Muscle of leg (tissue), 11 donors: Measurements from ENCODE around the gene CACNA1C. TPM values are rescaled to one million over a fixed set of nuclear protein-coding genes. Genes with fewer than 3 reads are reported as not detected.
A peak's percentile ranks its signal among the peaks of the same experiment; 100 is the strongest.

Source experiments
- DNase-seq: peaks from one replicate; pipeline ENCODE4 v3.0.0; 2013
- H3K27ac ChIP-seq: one replicate; pipeline ENCODE4 v1.5.1; 2013; ENCODE audit warnings: mild to moderate bottlenecking, low read length, control low read depth
- H3K27me3 ChIP-seq: one replicate; pipeline ENCODE4 v1.6.1; 2013; ENCODE audit warnings: low read length; ENCODE audit not compliant: control insufficient read depth, insufficient read depth
- H3K36me3 ChIP-seq: one replicate; pipeline ENCODE4 v1.6.1; 2013; ENCODE audit warnings: low read length; ENCODE audit not compliant: control insufficient read depth, insufficient read depth
- H3K4me1 ChIP-seq: one replicate; pipeline ENCODE4 v1.6.1; 2013; ENCODE audit warnings: low read length; ENCODE audit not compliant: control insufficient read depth, insufficient read depth
- H3K4me3 ChIP-seq: one replicate; pipeline ENCODE4 v1.5.1; 2013; ENCODE audit warnings: low read length, control low read depth
- H3K9me3 ChIP-seq: replicated peaks from 2 replicates; pipeline ENCODE4 v1.6.1; 2013; ENCODE audit warnings: low read depth, low read length; ENCODE audit not compliant: control insufficient read depth
- WGBS: methylation state at CpG from one replicate; pipeline ENCODE4 v1.1.5; 2013; ENCODE audit warnings: missing lambda C conversion rate; ENCODE audit not compliant: insufficient coverage; 5-methylcytosine and 5-hydroxymethylcytosine counted together
- polyA plus RNA-seq, 8 donors: library from polyadenylated mRNA; unstranded; fragments of 120-200 nt; gene quantifications; one replicate each; pipeline versions ENCODE4 v1.2.1 to v1.2.3, GENCODE V29; 2013; ENCODE audit warnings: inconsistent platforms in 1 of 8, low replicate concordance in 1 of 8; ENCODE audit not compliant: insufficient read length in 8 of 8, insufficient read depth in 1 of 8
- total RNA-seq: library from RNA; stranded (reverse); fragments of 120-200 nt; gene quantifications from one replicate; pipeline ENCODE4 v1.2.4, GENCODE V29; 2013

Gene CACNA1C
- total and polyA plus RNA-seq, 9 donors = 1.9 to 4.3 (median 3.6) TPM

DNA sequence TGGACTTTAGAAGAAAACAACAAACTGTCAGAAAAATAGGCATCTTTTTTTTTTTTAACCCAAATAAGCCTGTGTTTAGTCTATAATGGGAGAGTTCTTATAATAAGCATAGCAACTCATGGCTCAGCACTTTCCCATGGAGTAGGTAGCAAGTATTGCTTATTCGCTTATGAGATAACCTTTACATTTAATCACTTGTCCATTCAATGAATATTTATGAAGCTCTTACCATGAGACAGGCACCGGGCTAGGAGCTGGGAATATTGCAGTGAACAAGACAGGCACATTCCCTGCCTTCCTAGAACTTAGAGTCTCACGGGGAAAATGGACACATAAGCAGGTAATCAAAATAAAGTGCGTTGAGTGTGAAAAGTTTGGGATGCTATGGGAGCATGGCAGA, 38.6 kb upstream of the CACNA1C start:
- DNase-seq = no peak
- no CpG with 5 or more reads among the region's 4 CpGs for WGBS
- peaks cover 2% of the 10 kb centered on the region for H3K27me3 ChIP-seq
- H3K27ac ChIP-seq = no peak overlapping the region
- H3K9me3 ChIP-seq = no peaks in the 10 kb centered on the region
- peaks cover 6% of the 10 kb centered on the region for H3K4me1 ChIP-seq
- no peaks in the 10 kb centered on the region for H3K36me3 ChIP-seq
- H3K4me3 ChIP-seq = no peak overlapping the region

DNA sequence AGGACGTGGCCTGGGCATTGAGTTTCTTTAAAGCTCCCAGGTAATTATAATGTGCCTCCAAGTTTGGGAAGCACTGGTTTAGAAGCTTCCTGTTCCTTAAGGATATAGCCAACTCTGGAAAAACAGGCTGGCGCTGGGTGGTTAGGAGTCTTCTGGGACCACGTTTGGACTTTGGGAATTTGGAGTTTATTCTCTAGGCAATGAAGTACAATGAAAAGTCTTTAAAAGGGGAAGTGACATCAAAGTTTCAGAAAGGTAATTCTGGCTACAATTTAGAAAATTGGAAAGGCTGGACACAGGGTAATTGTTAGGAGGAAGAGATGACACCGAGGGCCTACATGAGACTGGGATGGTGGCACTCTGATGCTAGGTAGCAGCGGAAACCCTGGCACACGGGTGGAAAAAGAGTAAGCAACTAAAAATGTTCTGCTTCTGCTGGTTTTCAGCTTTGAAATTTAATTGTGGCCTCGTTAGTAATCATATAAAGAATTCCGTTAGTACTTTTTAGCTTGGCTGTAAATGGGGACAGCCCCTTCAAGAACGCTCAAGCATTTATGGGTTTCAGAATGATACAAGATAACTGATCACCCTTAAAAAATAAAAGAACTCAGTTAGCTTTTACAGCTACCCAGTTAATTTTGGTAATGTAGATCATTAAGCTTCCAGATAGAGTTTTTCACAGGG, 35.8 kb upstream of the CACNA1C start:
- DNase-seq = no peak

DNA sequence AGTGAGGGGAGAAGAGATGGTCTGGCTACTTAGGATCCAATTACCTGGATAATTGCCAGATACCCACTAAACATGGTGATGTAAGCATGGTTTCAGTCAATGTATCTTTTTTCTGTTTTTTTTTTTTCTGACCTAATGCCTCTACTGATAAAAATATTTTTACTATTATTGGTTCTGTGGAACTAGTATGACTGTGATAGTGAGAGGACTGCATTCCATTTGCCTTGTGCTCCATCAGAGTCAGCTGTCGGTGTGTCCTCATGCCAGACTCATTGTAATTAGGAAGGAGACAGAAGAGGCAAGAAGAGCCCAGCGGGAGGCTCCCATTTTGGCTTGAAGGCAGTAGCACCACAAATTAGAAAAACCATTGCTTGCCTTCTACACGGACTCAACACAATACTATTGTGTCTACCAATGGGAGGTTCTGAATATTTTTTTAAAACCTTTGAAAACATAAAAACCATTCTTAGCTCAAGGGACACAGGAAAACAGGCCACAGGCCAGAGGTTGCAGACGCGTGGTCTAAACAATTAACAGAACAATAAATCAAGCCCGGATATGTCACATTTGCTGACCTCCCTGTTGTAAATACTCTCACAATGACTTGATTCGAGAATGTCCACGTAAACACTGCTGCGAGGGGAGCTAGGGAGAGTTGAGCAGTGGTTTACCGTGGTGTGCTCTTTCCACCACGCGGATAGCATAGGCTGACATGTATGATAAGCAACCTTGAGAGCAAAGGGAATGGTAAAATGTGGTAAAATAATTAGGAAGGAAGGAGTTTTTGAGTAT, 35.0 kb upstream of the CACNA1C start:
- Histone ChIP-seq H3K4me1 (peaks cover 6% of the 10 kb centered on the region), H3K4me3 (no peak overlapping the region), H3K9me3 (no peaks in the 10 kb centered on the region), H3K27ac (no peak overlapping the region), H3K27me3 (peaks cover 6% of the 10 kb centered on the region), H3K36me3 (no peaks in the 10 kb centered on the region)
- 25% methylated on average over 2 of the region's 12 CpGs for WGBS
- peak; percentile 35 for DNase-seq

More for the DNA sequence above, 35.8 kb upstream of the CACNA1C start:
- Histone ChIP-seq H3K27ac (no peak overlapping the region), H3K9me3 (no peaks in the 10 kb centered on the region), H3K4me3 (no peak overlapping the region), H3K4me1 (peaks cover 6% of the 10 kb centered on the region), H3K27me3 (peaks cover 6% of the 10 kb centered on the region), H3K36me3 (no peaks in the 10 kb centered on the region)
- WGBS = 79% methylated on average over 7 of the region's 9 CpGs

- Histone ChIP-seq H3K27ac (no peak overlapping the region), H3K36me3 (no peaks in the 10 kb centered on the region), H3K27me3 (peaks cover 6% of the 10 kb centered on the region), H3K9me3 (no peaks in the 10 kb centered on the region), H3K4me1 (peaks cover 6% of the 10 kb centered on the region), H3K4me3 (no peak overlapping the region)
- DNase-seq = peak; percentile 48
- WGBS = 71% methylated on average over 4 of the region's 7 CpGs
These were observed 34.4 kb upstream of the CACNA1C start for GRCh38 chr12:2018391-2018790.

DNA sequence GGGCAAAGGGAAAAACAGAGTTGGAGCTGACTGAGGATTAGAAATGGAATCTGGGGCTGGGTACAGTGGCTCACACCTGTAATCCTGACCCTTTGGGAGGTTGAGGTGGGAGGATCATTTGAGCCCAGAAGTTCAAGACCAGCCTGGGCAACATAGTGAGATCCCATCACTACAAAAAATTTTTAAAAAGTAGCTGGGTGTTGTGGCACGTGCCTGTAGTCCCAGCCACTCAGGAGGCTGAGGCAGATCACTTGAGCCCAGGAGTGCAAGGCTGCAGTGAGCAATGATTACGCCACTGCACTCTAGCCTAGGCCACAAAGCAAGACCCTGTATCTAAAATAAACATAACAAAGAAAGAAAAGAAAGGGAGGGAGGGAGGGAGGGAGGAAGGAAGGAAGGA, 33.7 kb upstream of the CACNA1C start:
- no peaks in the 10 kb centered on the region for H3K9me3 ChIP-seq
- H3K27ac ChIP-seq = no peak overlapping the region
- peaks cover 6% of the 10 kb centered on the region for H3K27me3 ChIP-seq
- DNase-seq = no peak
- no CpG with 5 or more reads among the region's 2 CpGs for WGBS
- H3K4me1 ChIP-seq = peaks cover 6% of the 10 kb centered on the region
- H3K4me3 ChIP-seq = no peak overlapping the region
- no peaks in the 10 kb centered on the region for H3K36me3 ChIP-seq

DNA sequence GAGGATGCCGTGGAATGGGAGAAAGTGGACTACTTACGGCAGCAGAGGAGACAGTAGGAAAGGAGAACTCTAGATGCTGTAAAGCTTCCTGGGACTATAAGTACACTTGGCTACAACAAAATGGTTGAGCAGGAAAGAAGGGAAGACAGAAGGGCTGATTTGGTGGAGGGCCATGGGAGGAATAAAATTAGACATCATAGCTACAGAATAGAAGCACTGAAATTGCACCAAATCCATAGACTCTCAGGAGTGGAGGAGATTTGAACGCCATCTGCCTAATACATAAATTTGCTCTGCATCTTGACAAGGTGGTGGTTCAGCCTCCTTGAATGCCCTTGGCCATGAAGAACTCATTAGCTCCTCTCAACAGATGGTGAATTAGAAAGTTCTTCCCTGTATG, 32.3 kb upstream of the CACNA1C start:
- no peak overlapping the region for H3K27ac ChIP-seq
- no peaks in the 10 kb centered on the region for H3K9me3 ChIP-seq
- 83% methylated on average over 2 of the region's 3 CpGs for WGBS
- peaks cover 14% of the 10 kb centered on the region for H3K27me3 ChIP-seq
- peaks cover 3% of the 10 kb centered on the region for H3K4me1 ChIP-seq
- no peak overlapping the region for H3K4me3 ChIP-seq
- no peak for DNase-seq
- no peaks in the 10 kb centered on the region for H3K36me3 ChIP-seq

DNA sequence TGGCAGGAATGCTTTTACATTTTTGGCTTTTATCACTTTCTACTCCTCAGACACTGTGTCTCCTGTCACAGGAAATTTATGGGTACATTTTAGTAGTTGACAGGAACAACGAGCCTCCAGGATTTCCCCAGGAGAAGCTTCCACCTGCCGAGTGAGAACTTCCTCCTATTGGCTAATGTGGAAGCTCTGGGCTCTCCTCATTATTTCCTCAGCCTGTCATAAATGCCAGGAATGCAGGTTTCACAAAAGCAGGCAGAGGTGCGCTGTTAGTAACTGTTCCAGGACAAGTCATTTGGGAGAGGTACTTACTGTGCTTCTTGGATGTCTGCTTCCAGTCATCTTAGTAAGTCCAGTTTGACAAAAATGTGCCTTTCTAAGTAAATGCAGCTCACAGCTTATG, 29.4 kb upstream of the CACNA1C start:
- Histone ChIP-seq H3K27ac (no peak overlapping the region), H3K9me3 (no peaks in the 10 kb centered on the region), H3K36me3 (no peaks in the 10 kb centered on the region), H3K4me3 (no peak overlapping the region), H3K4me1 (no peaks in the 10 kb centered on the region), H3K27me3 (peaks cover 17% of the 10 kb centered on the region)
- 10% methylated on average over 3 of the region's 3 CpGs for WGBS
- DNase-seq = no peak

DNA sequence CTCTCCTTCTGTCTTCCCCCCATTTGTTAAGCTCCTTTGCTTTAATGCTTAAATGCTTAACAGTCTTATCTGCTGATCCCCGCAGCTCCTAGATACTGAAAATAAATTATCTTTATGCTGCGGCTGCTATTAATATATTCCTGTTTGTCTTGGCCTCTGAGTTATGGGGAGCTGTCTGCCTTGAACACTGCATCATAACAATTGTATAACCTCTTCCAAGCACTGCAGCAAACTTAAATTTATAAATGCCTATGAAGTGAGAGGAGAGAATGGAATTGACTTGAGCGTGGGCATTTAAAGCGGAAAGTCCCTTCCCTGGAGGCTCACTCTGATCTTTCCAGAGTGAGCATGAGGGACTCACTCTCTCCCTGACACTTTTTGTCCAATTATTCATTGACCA, 25.4 kb upstream of the CACNA1C start:
- Histone ChIP-seq H3K27ac (no peak overlapping the region), H3K4me1 (no peaks in the 10 kb centered on the region)
- DNase-seq = no peak

GRCh38 chr12:2029851-2030250, 22.9 kb upstream of the CACNA1C start:
- 88% methylated on average over 1 of the region's 3 CpGs for WGBS
- no peak overlapping the region for H3K27ac ChIP-seq

More for the DNA sequence above, 25.4 kb upstream of the CACNA1C start:
- whole genome bisulfite sequencing = no CpG with 5 or more reads among the region's 4 CpGs
- H3K4me3 ChIP-seq = no peak overlapping the region
- no peaks in the 10 kb centered on the region for H3K36me3 ChIP-seq
- peaks cover 31% of the 10 kb centered on the region for H3K27me3 ChIP-seq
- no peaks in the 10 kb centered on the region for H3K9me3 ChIP-seq

DNA sequence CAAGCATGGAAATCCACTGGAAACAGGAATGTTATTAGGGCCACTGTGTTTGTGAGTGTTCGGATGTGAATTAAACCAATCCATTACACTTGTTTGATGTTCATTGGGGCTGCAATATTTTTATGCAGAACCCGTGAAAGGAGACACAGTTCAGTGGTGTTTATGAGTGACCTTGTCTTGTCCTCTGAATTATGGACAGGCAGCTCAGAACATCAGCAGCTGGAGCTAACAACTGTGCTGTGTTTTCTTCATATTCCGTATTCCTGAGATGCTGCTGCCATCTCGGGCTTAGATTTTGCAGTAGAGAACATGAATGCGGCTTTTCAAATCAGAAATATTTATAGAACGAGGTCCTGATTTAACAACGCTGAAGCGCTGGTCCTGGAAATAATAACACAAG, 20.3 kb upstream of the CACNA1C start:
- 86% methylated on average over 5 of the region's 8 CpGs for WGBS
- no peaks in the 10 kb centered on the region for H3K36me3 ChIP-seq
- no peak for DNase-seq
- peaks cover 51% of the 10 kb centered on the region for H3K27me3 ChIP-seq
- H3K9me3 ChIP-seq = no peaks in the 10 kb centered on the region
- no peak overlapping the region for H3K27ac ChIP-seq
- H3K4me3 ChIP-seq = no peak overlapping the region
- peaks cover 10% of the 10 kb centered on the region for H3K4me1 ChIP-seq

More at GRCh38 chr12:2029851-2030250, 22.9 kb upstream of the CACNA1C start:
- Histone ChIP-seq H3K9me3 (no peaks in the 10 kb centered on the region), H3K4me3 (no peak overlapping the region), H3K4me1 (peaks cover 5% of the 10 kb centered on the region), H3K36me3 (no peaks in the 10 kb centered on the region), H3K27me3 (peaks cover 39% of the 10 kb centered on the region)
- DNase-seq = no peak
